ENCODE data around the gene HDGFL2. TPM values are rescaled to one million over a fixed set of nuclear protein-coding genes. Genes with fewer than 3 reads are reported as not detected.

The HDGFL2 gene
- total and polyA plus RNA-seq, 8 donors = 12.8 to 32.9 (median 18.3) TPM

- 85 to 87% methylated on average over 16 of the region's 16 CpGs for WGBS, 2 donors
- H3K9me3 ChIP-seq = no peaks in the 10 kb centered on the region
- H3K4me1 ChIP-seq = peaks cover 0 to 3% (median 0%) of the 10 kb centered on the region in 3 donors
- intact Hi-C loops (cut with DNase I) = no loop called here
- no peak for DNase-seq
- no peak for TF ChIP-seq CTCF (IDR thresholded peaks at IDR 0.05)
- no peak overlapping the region for H3K27ac ChIP-seq
- no peak for ATAC-seq
- H3K36me3 ChIP-seq = peaks cover 0 to 6% (median 0%) of the 10 kb centered on the region in 3 donors
- no peak overlapping the region for H3K4me3 ChIP-seq
- H3K27me3 ChIP-seq = no peaks in the 10 kb centered on the region
- FAIRE-seq = no peak
Observed at GRCh38 chr19:4477034-4477801, 5.1 kb downstream of the HDGFL2 start.

GRCh38 chr19:4482721-4483364 is 10.7 kb downstream of the HDGFL2 start:
- no peaks in the 10 kb centered on the region for H3K36me3 ChIP-seq
- no peak for DNase-seq
- no peaks in the 10 kb centered on the region for H3K4me1 ChIP-seq
- no peak overlapping the region for H3K27ac ChIP-seq
- 92 to 95% methylated on average over 34 to 35 of the region's 35 CpGs for WGBS, 2 donors
- H3K27me3 ChIP-seq = no peaks in the 10 kb centered on the region
- H3K4me3 ChIP-seq = no peak overlapping the region
- no peak for ATAC-seq
- no peaks in the 10 kb centered on the region for H3K9me3 ChIP-seq
- no peak for TF ChIP-seq CTCF (IDR thresholded peaks at IDR 0.05)
- intact Hi-C loops (cut with DNase I) = no loop called here
- FAIRE-seq = no peak

- Histone ChIP-seq H3K4me3 (no peak overlapping the region), H3K27ac (no peak overlapping the region), H3K27me3 (no peaks in the 10 kb centered on the region), H3K9me3 (no peaks in the 10 kb centered on the region), H3K36me3 (no peaks in the 10 kb centered on the region), H3K4me1 (no peaks in the 10 kb centered on the region)
- ATAC-seq (no peak), FAIRE-seq (no peak), DNase-seq (no peak)
- WGBS, 2 donors = 90 to 92% methylated on average over 17 to 19 of the region's 19 CpGs
- no peak for TF ChIP-seq CTCF (IDR thresholded peaks at IDR 0.05)
- intact Hi-C loops (cut with DNase I) = no loop called here
Observed at GRCh38 chr19:4483385-4483784, 11.3 kb downstream of the HDGFL2 start.

GRCh38 chr19:4487572-4487971 is 15.5 kb downstream of the HDGFL2 start:
- H3K4me1 ChIP-seq = no peaks in the 10 kb centered on the region
- H3K4me3 ChIP-seq = no peak overlapping the region
- H3K27ac ChIP-seq = no peak overlapping the region
- H3K27me3 ChIP-seq = no peaks in the 10 kb centered on the region
- TF ChIP-seq CTCF (IDR thresholded peaks at IDR 0.05) = no peak
- WGBS, 2 donors = 83 to 84% methylated on average over 11 of the region's 11 CpGs
- intact Hi-C loops (cut with DNase I) = no loop called here
- FAIRE-seq = no peak
- DNase-seq = no peak
- H3K36me3 ChIP-seq = peaks cover 0 to 8% (median 3%) of the 10 kb centered on the region in 3 donors
- H3K9me3 ChIP-seq = no peaks in the 10 kb centered on the region
- ATAC-seq = no peak

GRCh38 chr19:4488496-4488895 is 16.4 kb downstream of the HDGFL2 start:
- no peak overlapping the region for H3K4me3 ChIP-seq
- DNase-seq (no peak), ATAC-seq (no peak), FAIRE-seq (no peak)
- no peak for TF ChIP-seq CTCF (IDR thresholded peaks at IDR 0.05)
- H3K9me3 ChIP-seq = no peaks in the 10 kb centered on the region
- no peaks in the 10 kb centered on the region for H3K4me1 ChIP-seq
- H3K36me3 ChIP-seq = peaks cover 0 to 9% (median 6%) of the 10 kb centered on the region in 3 donors
- H3K27ac ChIP-seq = no peak overlapping the region
- intact Hi-C loops (cut with DNase I) = no loop called here
- 92 to 94% methylated on average over 29 of the region's 29 CpGs for WGBS, 2 donors
- no peaks in the 10 kb centered on the region for H3K27me3 ChIP-seq

All from pancreas (tissue), 10 donors.